ENCODE data around the gene SNAP29.
"Not testable (repeated sequence)": the region's sequence is repeated elsewhere in the genome, so short reads cannot be mapped to it uniquely, and the experiment has no call there.

Gene SNAP29

DNA sequence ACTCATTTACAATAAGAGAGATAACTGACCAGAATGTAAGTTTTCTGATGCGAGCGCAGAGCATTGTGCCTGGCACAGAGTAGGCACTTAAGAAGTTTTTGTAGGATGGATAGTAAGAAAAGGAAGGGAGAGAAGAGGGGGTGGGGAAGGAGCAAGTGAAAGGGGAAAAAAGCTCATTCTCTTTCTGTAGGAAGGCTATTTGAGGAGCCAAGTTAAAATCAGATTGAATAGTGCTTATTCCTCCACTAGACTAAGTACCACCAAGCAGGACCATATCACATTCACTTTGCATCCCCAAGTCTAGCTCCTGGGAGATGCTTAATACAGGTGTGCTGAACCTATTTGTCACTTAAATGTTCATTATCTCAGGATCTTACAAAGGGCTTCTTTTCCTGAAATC lies 44.3 kb downstream of the SNAP29 start:
- no peak for DNase-seq

GRCh38 chr22:20904008-20904979 lies 45.5 kb downstream of the SNAP29 start:
- DNase-seq: no peak

DNA sequence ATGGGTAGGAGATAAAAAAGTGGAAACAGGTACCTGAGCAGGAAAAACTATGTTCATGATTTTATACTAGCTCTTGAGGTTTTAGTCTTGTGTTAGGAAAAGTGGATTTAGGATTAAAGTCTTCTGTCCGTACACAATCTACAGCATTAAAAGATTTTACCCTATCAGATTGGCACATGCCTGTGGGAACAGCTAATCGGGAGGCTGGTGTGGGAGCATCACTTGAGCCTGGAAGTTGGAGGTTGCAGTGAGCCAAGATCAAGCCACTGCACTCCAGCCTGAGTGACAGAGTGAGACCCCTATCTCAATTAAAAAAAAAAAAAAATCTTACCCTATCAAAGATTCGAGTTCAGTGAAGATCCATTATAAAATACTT lies 46.2 kb downstream of the SNAP29 start:
- no peak for DNase-seq

- no peak for DNase-seq
These were observed 46.9 kb downstream of the SNAP29 start for GRCh38 chr22:20905415-20906386.

- no peak for DNase-seq
These were observed 47.6 kb downstream of the SNAP29 start for GRCh38 chr22:20906387-20906767.

DNA sequence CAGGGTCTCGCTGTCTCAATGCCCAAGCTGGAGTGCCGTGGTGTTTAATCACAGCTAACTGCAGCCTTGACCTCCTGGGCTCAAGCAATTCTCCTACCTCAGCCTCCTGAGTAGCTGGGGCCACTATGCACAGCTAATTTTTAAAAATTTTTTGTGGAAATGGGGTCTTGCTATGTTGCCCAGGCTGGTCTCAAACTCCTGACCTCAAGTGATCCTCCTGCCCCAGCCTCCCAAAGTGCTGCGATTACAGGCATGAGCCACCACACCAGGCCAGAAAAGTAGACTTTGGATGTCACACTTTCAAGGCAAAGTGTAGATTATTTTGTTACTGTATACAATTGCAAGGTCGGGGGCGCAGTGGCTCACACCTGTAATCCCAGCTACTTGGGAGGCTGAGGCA lies 49.9 kb downstream of the SNAP29 start:
- not testable (repeated sequence) for DNase-seq

DNA sequence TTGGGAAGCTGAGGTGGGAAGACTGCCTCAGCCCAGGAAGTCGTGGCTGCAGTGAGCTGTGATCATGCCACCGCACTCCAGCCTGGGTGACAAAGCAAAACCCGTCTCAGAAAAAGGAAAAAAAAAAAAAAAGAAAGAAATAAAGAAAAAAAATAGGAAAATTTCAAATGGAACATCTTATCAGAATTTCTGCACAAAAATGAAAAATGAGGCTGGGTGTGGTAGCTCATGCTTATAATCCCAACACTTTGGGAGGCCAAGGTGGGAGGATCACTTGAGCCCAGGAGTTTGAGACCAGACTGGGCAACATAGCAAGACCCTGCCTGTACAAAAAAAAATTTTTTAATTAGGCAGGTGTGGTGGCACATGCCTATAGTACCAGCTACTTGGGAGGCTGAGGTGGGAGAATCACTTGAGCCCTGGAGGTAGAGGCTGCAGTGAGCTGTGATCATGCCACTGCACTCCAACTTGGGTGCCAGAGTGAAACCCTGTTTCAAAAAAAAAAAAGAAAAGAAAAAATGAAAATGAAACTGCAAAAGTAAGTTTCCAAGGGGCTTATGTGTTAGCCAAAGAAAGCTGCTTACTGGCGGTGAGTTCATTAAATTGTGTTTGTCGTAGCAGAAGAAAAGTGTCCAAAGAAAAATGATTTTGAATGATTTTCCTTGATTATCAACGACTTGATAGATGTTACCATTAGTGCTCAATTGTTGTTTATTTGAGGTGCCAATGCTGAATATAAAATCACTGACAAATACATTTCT lies 50.9 kb downstream of the SNAP29 start:
- no peak for DNase-seq

DNA sequence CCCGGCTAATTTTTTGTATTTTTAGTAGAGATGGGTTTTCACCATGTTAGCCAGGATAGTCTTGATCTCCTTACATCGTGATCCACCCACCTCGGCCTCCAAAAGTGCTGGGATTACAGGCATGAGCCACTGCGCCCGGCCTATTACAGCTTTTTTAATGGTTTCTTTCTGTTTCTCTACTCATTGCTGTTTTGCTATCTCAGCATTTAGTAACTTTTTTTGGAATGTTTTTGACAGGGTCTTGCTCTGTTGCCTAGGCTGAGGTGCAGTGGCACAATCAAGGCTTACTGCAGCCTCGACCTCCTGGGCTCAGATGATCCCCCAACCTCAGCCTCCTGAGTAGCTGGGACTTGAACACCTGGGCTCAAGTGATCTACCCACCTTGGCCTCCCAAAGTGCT lies 53.7 kb downstream of the SNAP29 start:
- DNase-seq: no peak

DNA sequence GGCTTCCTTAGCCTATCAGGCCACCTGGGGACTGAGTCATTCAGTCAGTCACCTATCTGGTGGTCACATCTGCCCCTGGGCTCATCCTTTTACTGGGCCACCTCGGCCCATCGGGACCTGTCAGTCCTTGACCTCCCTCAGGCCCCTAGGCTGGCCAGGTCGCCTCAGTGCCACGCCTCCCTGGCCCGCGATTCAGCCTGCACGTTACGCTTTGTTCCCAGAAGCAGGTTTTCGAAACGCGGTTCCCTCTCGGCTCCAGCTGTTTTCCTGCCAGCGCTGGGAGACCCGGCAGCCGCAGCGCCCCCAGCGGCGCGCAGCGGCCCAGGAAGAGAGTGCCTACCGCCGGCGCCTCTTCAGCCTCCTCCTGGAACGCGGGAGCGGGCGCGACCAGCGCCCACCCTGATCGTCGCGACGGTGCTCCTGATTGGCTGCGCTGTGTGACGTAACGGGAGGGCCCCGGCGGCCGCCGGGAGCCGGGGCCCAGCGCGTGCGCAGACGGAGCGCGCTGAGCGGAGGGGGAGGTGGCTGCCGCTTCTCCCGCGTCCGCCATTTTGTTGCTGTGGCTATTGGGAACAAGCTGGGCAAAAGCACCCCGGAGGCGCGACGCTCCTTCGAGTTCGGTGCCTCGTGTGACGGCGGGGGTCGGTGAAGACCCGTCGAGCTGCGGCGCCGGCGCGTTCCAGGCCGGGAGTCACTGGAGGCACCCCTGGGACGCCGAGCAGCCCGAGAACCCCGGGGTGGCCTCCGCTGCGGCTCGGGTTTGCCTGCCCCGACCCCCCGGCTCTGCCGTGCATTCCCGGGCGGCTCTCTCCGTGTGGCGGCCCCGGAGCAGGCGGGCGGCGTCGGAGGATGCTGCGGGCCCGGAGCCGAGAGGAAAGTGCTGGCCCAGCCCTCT lies 58.4 kb downstream of the SNAP29 start, which contains the start of gene CRKL:
Gene CRKL (plus strand): TSS at position 492 of the 895 bp plus-strand sequence. CDS start 528 bp downstream, outside the sequence.
- peak; percentile 96 for DNase-seq

GRCh38 chr22:20918663-20919218 lies 59.9 kb downstream of the SNAP29 start:
- DNase-seq: no peak

DNA sequence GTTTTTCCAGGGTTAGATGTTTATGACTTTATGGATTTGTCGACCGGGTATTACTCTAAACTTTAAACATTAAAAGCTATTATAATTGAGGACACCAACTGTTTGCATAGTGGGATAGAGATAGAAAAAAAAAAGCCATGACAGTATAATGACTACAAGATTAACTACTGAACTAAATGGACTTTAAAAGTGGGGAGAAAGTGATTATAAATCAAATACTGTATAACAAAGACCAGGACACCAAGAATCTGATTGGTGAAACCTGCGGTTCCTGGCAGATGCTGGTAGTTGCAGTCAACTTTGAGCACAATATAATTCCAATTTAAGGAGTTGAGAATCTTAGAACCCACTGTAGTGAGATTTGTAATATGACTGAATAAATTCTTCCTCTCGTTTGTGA lies 60.9 kb downstream of the SNAP29 start:
- no peak for DNase-seq

GRCh38 chr22:20920881-20921203 lies 62.0 kb downstream of the SNAP29 start:
- no peak for DNase-seq

DNA sequence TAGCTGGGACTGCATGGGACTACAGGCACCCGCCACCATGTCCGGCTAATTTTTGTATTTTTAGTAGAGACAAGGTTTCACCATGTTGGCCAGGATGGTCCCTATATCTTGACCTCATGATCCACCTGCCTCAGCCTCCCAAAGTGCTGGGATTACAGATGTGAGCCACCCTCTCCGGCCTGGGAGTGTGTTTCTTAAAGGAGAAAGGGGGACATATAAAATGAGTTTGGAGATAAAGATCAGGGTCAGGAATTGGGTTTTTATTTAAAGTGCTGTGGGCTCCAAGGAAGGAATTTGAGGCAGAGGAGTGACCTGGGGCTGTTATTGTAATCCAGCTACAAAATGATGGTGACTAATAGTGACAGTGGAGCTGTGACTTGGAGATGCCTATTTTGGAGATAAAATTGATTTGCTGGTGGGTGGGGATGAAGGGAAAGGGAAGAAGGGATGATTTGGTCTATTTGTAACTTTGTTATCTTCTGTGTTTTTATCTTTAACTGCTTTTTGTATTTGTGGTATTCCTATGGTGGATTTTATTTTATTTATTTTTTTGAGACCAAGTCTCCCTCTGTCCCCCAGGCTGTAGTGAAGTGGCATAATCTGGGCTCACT lies 63.4 kb downstream of the SNAP29 start:
- DNase-seq: no peak

- no peak for DNase-seq
These were observed 67.4 kb downstream of the SNAP29 start for GRCh38 chr22:20926243-20926642.

DNA sequence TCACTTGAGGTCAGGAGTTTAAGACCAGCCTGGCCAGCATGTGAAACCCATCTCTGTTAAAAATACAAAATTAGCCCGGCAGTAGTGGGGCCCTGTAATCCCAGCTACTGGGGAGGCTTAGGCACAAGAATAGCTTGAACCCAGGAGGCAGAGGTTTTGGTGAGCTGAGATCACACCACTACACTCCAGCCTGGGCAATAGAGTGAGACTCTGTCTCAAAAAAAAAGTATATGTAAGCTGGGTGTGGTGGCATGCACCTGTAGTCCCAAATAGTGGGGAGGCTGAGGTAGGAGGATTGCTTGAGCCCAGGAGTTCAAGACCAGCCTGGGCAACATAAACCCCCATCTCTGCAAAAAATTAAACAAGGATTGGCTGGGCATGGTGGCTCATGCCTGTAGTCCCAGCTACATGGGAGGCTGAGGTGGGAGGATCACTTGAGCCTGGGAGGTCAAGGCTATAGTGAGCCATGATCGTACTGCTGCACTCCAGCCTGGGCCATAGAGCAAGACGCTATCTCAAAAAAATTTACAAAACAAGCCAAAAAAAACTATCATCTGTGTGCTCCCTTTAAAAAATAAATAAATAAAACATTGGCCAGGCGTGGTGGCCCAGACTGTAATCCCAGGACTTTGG lies 69.2 kb downstream of the SNAP29 start:
- no peak for DNase-seq

GRCh38 chr22:20928573-20928967 lies 69.8 kb downstream of the SNAP29 start:
- DNase-seq: no peak

- no peak for DNase-seq
These were observed 71.2 kb downstream of the SNAP29 start for GRCh38 chr22:20930004-20930403.

DNA sequence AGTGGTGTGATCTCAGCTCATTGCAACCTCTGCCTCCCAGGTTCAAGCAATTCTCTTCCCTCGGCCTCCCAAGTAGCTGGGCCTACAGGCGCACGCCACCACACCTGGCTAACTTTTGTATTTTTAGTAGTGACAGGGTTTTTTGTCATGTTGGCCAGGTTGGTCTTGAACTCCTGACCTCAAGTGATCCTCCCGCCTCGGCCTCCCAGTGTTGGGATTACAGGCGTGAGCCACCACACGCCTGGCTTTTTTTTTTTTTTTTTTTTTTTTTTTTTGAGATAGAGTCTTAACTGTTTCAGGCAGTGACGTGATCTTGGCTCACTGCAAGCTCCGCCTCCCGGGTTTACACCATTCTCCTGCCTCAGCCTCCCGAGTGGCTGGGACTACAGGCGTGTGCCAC lies 71.6 kb downstream of the SNAP29 start:
- DNase-seq: not testable (repeated sequence)

DNA sequence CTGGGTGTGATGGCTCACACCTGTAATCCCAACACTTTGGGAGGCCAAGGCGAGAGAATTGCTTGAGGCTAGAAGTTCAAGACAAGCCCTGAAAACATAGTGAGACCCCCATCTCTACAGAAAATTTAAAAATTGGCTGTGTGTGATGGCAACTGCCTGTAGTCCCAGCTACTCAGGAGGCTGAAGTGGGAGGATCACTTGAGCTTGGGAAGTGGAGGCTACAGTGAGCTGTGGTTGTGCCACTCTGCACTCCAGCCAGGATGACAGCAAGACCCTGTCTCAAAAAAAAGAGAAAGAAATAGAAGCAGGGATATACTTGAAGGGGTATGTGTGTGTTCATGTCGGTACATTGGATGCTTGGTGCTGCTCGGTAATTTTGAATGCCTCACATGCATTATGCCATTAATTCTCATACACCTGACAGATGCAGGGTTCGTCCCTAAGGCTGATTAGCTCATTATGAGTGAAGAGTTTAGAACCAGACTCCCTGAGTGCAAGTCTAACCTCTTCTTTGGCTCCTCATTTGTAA lies 72.4 kb downstream of the SNAP29 start:
- no peak for DNase-seq

GRCh38 chr22:20933910-20934309 lies 75.1 kb downstream of the SNAP29 start:
- DNase-seq: no peak
